ENCODE measurements around the gene PTCD2.

The PTCD2 gene

GRCh38 chr5:72363166-72363802, 43.1 kb downstream of the PTCD2 start:
- no peak for TF ChIP-seq JUND (IDR thresholded peaks at IDR 0.05; ENCODE audit: low read depth)
- in situ Hi-C loops (cut with HindIII; ENCODE audit: low pct_unique_long_range_greater_than_20kb, low sequenced_read_pairs), result no loop called here
- DNase-seq (ENCODE audit: low read depth in 1 of 2, low spot score in 1 of 2), result no peak

- in situ Hi-C loops (cut with HindIII; ENCODE audit: low pct_unique_long_range_greater_than_20kb, low sequenced_read_pairs), result no loop called here
- no peak for DNase-seq (ENCODE audit: low read depth in 1 of 2, low spot score in 1 of 2)
- no peak for TF ChIP-seq JUND (IDR thresholded peaks at IDR 0.05; ENCODE audit: low read depth)
These were observed 44.0 kb downstream of the PTCD2 start for GRCh38 chr5:72364171-72364570.

- no peak for DNase-seq (ENCODE audit: low read depth in 1 of 2, low spot score in 1 of 2)
- TF ChIP-seq JUND (IDR thresholded peaks at IDR 0.05; ENCODE audit: low read depth), result no peak
- in situ Hi-C loops (cut with HindIII; ENCODE audit: low pct_unique_long_range_greater_than_20kb, low sequenced_read_pairs), result no loop called here
These were observed 44.8 kb downstream of the PTCD2 start for GRCh38 chr5:72364951-72365350.

GRCh38 chr5:72366324-72366976, 46.3 kb downstream of the PTCD2 start:
- no peak for TF ChIP-seq JUND (IDR thresholded peaks at IDR 0.05; ENCODE audit: low read depth)
- DNase-seq (ENCODE audit: low read depth in 1 of 2, low spot score in 1 of 2), result peak; percentile 26 to 91
- in situ Hi-C loops (cut with HindIII; ENCODE audit: low pct_unique_long_range_greater_than_20kb, low sequenced_read_pairs), result no loop called here

GRCh38 chr5:72368271-72368670, 48.1 kb downstream of the PTCD2 start:
- no peak for TF ChIP-seq JUND (IDR thresholded peaks at IDR 0.05; ENCODE audit: low read depth)
- no peak for DNase-seq (ENCODE audit: low read depth in 1 of 2, low spot score in 1 of 2)
- in situ Hi-C loops (cut with HindIII; ENCODE audit: low pct_unique_long_range_greater_than_20kb, low sequenced_read_pairs), result no loop called here

- in situ Hi-C loops (cut with HindIII; ENCODE audit: low pct_unique_long_range_greater_than_20kb, low sequenced_read_pairs), result no loop called here
- no peak for TF ChIP-seq JUND (IDR thresholded peaks at IDR 0.05; ENCODE audit: low read depth)
- no peak for DNase-seq (ENCODE audit: low read depth in 1 of 2, low spot score in 1 of 2)
These were observed 49.1 kb downstream of the PTCD2 start for GRCh38 chr5:72369301-72369700.

GRCh38 chr5:72369711-72370110, 49.5 kb downstream of the PTCD2 start:
- in situ Hi-C loops (cut with HindIII; ENCODE audit: low pct_unique_long_range_greater_than_20kb, low sequenced_read_pairs), result no loop called here
- DNase-seq (ENCODE audit: low read depth in 1 of 2, low spot score in 1 of 2), result no peak
- no peak for TF ChIP-seq JUND (IDR thresholded peaks at IDR 0.05; ENCODE audit: low read depth)

GRCh38 chr5:72372331-72372730, 52.2 kb downstream of the PTCD2 start:
- TF ChIP-seq JUND (IDR thresholded peaks at IDR 0.05; ENCODE audit: low read depth), result no peak
- no peak for DNase-seq (ENCODE audit: low read depth in 1 of 2, low spot score in 1 of 2)
- in situ Hi-C loops (cut with HindIII; ENCODE audit: low pct_unique_long_range_greater_than_20kb, low sequenced_read_pairs), result no loop called here

GRCh38 chr5:72372923-72373322, 52.8 kb downstream of the PTCD2 start:
- in situ Hi-C loops (cut with HindIII; ENCODE audit: low pct_unique_long_range_greater_than_20kb, low sequenced_read_pairs), result no loop called here
- no peak for TF ChIP-seq JUND (IDR thresholded peaks at IDR 0.05; ENCODE audit: low read depth)
- no peak for DNase-seq (ENCODE audit: low read depth in 1 of 2, low spot score in 1 of 2)

GRCh38 chr5:72374844-72375243, 54.7 kb downstream of the PTCD2 start:
- TF ChIP-seq JUND (IDR thresholded peaks at IDR 0.05; ENCODE audit: low read depth), result no peak
- in situ Hi-C loops (cut with HindIII; ENCODE audit: low pct_unique_long_range_greater_than_20kb, low sequenced_read_pairs), result no loop called here
- DNase-seq (ENCODE audit: low read depth in 1 of 2, low spot score in 1 of 2), result no peak

GRCh38 chr5:72376381-72376780, 56.2 kb downstream of the PTCD2 start:
- no peak for TF ChIP-seq JUND (IDR thresholded peaks at IDR 0.05; ENCODE audit: low read depth)
- in situ Hi-C loops (cut with HindIII; ENCODE audit: low pct_unique_long_range_greater_than_20kb, low sequenced_read_pairs), result no loop called here
- no peak for DNase-seq (ENCODE audit: low read depth in 1 of 2, low spot score in 1 of 2)

GRCh38 chr5:72377910-72378638, 57.9 kb downstream of the PTCD2 start:
- no peak for TF ChIP-seq JUND (IDR thresholded peaks at IDR 0.05; ENCODE audit: low read depth)
- no peak for DNase-seq (ENCODE audit: low read depth in 1 of 2, low spot score in 1 of 2)
- in situ Hi-C loops (cut with HindIII; ENCODE audit: low pct_unique_long_range_greater_than_20kb, low sequenced_read_pairs), result no loop called here

GRCh38 chr5:72378639-72379289, 58.6 kb downstream of the PTCD2 start:
- in situ Hi-C loops (cut with HindIII; ENCODE audit: low pct_unique_long_range_greater_than_20kb, low sequenced_read_pairs), result no loop called here
- no peak for TF ChIP-seq JUND (IDR thresholded peaks at IDR 0.05; ENCODE audit: low read depth)
- DNase-seq (ENCODE audit: low read depth in 1 of 2, low spot score in 1 of 2), result no peak

All from T47D (cell line).